Stomach (tissue), 9 donors: ENCODE measurements around the gene B3GAT1. TPM values are rescaled to one million over a fixed set of nuclear protein-coding genes. Genes with fewer than 3 reads are reported as not detected.
A peak's percentile ranks its signal among the peaks of the same experiment; 100 is the strongest.

Source experiments
- DNase-seq, 2 donors: peaks; one replicate each; pipeline versions ENCODE4 v3.0.0 to v3.0.0-alpha.2; 2013 to 2019
- H3K27ac ChIP-seq, 5 donors: fragments of 200-600 bp in 4 of 5; sonication (generic) in 4 of 5; one replicate each; pipeline ENCODE4 v1.5.1; 2013 to 2019; ENCODE audit warnings: mild to moderate bottlenecking in 1 of 5, moderate library complexity in 1 of 5
- H3K27me3 ChIP-seq, 3 donors: fragments of 200-600 bp; sonication (generic); one replicate each; pipeline ENCODE4 v1.5.1; 2017 to 2019; ENCODE audit warnings: mixed run types in 1 of 3
- H3K36me3 ChIP-seq, 4 donors: fragments of 200-600 bp; sonication (generic); 1 replicate in 3 of 4; 2 replicates in 1 of 4; pipeline ENCODE4 v1.5.1; 2016 to 2019
- H3K4me1 ChIP-seq, 4 donors: fragments of 200-600 bp; sonication (generic); one replicate each; pipeline ENCODE4 v1.5.1; 2016 to 2019
- H3K4me3 ChIP-seq, 4 donors: fragments of 200-600 bp; sonication (generic) in 3 of 4; one replicate each; pipeline ENCODE4 v1.5.1; 2016 to 2019; ENCODE audit warnings: mild to moderate bottlenecking in 1 of 4
- H3K9me3 ChIP-seq, 4 donors: fragments of 200-600 bp; sonication (generic); one replicate each; pipeline ENCODE4 v1.5.1; 2016 to 2019
- EP300 ChIP-seq: sonication (generic); formaldehyde crosslinking; IDR thresholded peaks from one replicate; pipeline ENCODE4 v1.6.1; 2017; ENCODE audit warnings: antibody characterized with exemption
- POLR2A ChIP-seq, 4 donors: fragments of 450-650 bp; IDR thresholded peaks; one replicate each; pipeline ENCODE4 v1.6.1; 2016; ENCODE audit warnings: antibody characterized with exemption in 4 of 4, control low read depth in 2 of 4, mild to moderate bottlenecking in 1 of 4, moderate library complexity in 1 of 4
- POLR2AphosphoS5 ChIP-seq, 3 donors: sonication (generic); formaldehyde crosslinking; IDR thresholded peaks; one replicate each; pipeline ENCODE4 v1.6.1; 2016; ENCODE audit warnings: antibody characterized with exemption in 3 of 3
- WGBS, 5 donors: extraction: QIAGEN DNeasy Blood & Tissue Kit in 3 of 5; methylation state at CpG; one replicate each; pipeline versions ENCODE4 v1.1.5 to v1.1.7; 2013 to 2018; 5-methylcytosine and 5-hydroxymethylcytosine counted together
- intact Hi-C: fragments of 100-400 bp; cut with DNase I; formaldehyde crosslinking; loops from one replicate; pipeline ENCODE4 v1.15.1; 2023; ENCODE audit warnings: low total_unique reads
- polyA plus RNA-seq, 3 donors: library from polyadenylated mRNA; stranded (reverse); fragments of 200-250 nt; gene quantifications; one replicate each; pipeline ENCODE4 v1.2.3, GENCODE V29; 2013
- total RNA-seq, 5 donors: library from RNA; depleted of rRNA; stranded (reverse); fragments of >200 nt; gene quantifications; one replicate each; pipeline versions ENCODE4 v1.1.0 to v1.2.3, GENCODE V29; 2014 to 2016
- TF ChIP-seq, protein P1 (sequence below), 7 experiments: fragments of 450-650 bp in 4 of 7; fragments of 200-600 bp in 3 of 7; sonication (generic) in 3 of 7; IDR thresholded peaks; one replicate each; pipeline ENCODE4 v1.5.1; 2016 to 2019; ENCODE audit warnings: antibody characterized with exemption in 7 of 7, control low read depth in 2 of 7, mild to moderate bottlenecking in 1 of 7
- donor health status: healthy with polysubstance abuse.
- donor health status: Bipolar disorder and iron deficiency.
- donor health status: healthy.

Gene B3GAT1
- total and polyA plus RNA-seq, 8 donors, result 5.3 to 34.4 (median 18.7) TPM; not detected in 2

DNA sequence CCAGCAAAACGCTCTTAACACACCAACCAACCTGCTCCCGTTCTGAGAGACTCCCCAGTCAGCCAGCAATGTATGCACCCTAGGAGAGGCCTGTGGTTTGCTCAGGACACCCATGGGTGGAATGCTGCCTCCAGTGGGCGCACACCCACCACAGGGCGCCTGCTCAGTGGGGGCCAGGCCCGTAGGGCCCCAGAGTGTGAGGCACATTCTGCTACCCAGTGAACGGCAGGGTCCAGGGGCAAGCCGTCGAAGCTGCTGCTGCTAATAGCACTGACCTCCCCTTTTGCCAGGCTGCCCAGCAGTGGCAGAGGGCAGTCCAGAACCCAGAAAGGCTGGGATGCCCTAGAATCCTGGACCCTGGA is 12.8 kb downstream of the B3GAT1 start:
- intact Hi-C loops, result no loop called here
- no peak for DNase-seq
- Histone ChIP-seq H3K9me3 (no peaks in the 10 kb centered on the region), H3K27ac (peak overlapping the region in 4 of 5 donors; percentile 16 to 72 (median 64)), H3K4me3 (no peak overlapping the region), H3K36me3 (no peaks in the 10 kb centered on the region), H3K4me1 (peaks cover 5 to 25% (median 11%) of the 10 kb centered on the region in 4 donors), H3K27me3 (peaks cover 0 to 37% (median 0%) of the 10 kb centered on the region in 3 donors)
- 83 to 90% (median 86%) methylated on average over 8 of the region's 8 CpGs; no CpG with 5 or more reads in 1 of the 5 donors for WGBS, 5 donors
- TF ChIP-seq POLR2AphosphoS5 (IDR thresholded peaks at IDR 0.05), result no peak
- TF ChIP-seq POLR2A (IDR thresholded peaks at IDR 0.05), result no peak
- TF ChIP-seq, protein P1, sequence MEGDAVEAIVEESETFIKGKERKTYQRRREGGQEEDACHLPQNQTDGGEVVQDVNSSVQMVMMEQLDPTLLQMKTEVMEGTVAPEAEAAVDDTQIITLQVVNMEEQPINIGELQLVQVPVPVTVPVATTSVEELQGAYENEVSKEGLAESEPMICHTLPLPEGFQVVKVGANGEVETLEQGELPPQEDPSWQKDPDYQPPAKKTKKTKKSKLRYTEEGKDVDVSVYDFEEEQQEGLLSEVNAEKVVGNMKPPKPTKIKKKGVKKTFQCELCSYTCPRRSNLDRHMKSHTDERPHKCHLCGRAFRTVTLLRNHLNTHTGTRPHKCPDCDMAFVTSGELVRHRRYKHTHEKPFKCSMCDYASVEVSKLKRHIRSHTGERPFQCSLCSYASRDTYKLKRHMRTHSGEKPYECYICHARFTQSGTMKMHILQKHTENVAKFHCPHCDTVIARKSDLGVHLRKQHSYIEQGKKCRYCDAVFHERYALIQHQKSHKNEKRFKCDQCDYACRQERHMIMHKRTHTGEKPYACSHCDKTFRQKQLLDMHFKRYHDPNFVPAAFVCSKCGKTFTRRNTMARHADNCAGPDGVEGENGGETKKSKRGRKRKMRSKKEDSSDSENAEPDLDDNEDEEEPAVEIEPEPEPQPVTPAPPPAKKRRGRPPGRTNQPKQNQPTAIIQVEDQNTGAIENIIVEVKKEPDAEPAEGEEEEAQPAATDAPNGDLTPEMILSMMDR (IDR thresholded peaks at IDR 0.05), result no peak
- TF ChIP-seq EP300, result no peak

DNA sequence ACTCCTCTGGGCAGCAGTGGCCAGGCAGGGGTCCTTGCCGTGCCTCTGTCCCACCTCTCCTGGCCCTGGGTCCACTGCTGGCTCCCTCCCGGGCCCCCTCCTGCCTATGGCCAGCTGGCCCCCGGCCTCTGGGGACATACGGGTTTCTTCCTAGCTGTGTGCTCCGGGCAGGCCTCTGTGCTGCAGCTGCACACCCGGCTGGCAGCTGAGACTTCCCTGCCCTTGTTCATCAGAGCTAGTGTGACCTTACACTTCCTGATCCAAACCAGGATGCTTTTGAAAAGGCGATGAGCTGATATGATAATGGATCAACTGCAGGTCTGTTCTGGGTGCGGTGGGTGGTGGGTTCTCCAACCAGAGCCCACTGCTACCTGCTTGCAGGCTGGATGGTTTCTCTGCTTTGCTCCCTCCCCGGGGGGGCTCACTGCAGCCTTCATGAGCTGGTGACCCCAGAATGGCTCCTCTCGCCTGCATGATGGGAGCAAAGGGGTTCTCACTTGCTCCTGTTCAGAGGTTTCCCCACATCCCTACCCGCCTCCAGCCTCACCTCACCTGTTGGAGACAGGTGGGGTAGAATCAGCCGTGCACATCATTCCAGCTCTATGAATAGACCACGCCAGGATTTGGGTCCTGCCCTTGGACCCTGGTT is 13.3 kb downstream of the B3GAT1 start:
- TF ChIP-seq POLR2A (IDR thresholded peaks at IDR 0.05) (no peak), POLR2AphosphoS5 (IDR thresholded peaks at IDR 0.05) (no peak), EP300 (no peak)
- TF ChIP-seq, protein P1 (IDR thresholded peaks at IDR 0.05), result no peak
- intact Hi-C loops, result no loop called here
- peaks cover 0 to 37% (median 0%) of the 10 kb centered on the region in 3 donors for H3K27me3 ChIP-seq
- no peak overlapping the region for H3K4me3 ChIP-seq
- WGBS, 5 donors, result 56 to 72% (median 70%) methylated on average over 7 to 13 of the region's 13 CpGs
- no peak for DNase-seq
- H3K36me3 ChIP-seq, result no peaks in the 10 kb centered on the region
- peaks cover 5 to 25% (median 11%) of the 10 kb centered on the region in 4 donors for H3K4me1 ChIP-seq
- H3K9me3 ChIP-seq, result no peaks in the 10 kb centered on the region
- peak overlapping the region in 4 of 5 donors; percentile 43 to 72 (median 64) for H3K27ac ChIP-seq

DNA sequence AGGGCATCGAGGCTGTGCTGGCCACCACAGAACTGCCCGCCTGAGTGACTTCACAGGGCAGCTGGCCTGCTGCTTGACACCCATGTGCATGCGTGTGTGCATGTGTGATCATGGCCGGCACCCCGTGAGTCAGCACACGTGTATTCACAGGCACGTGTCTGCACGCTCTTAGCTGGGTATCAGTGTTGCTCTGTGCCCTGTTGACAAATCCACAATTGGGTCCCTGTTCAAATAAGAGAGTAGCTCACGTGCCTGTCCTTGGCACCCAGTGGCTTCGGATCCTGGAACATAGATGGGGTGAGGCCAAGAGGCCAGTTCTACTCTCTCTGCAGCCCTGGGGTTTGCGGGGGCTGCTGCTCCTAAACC is 14.0 kb downstream of the B3GAT1 start:
- intact Hi-C loops, result no loop called here
- peaks cover 5 to 25% (median 11%) of the 10 kb centered on the region in 4 donors for H3K4me1 ChIP-seq
- peaks cover 0 to 33% (median 0%) of the 10 kb centered on the region in 3 donors for H3K27me3 ChIP-seq
- peak overlapping the region in 3 of 5 donors; percentile 53 to 72 (median 67) for H3K27ac ChIP-seq
- no peaks in the 10 kb centered on the region for H3K36me3 ChIP-seq
- TF ChIP-seq POLR2AphosphoS5 (IDR thresholded peaks at IDR 0.05) (peak; percentile 37 to 84 (median 56)), POLR2A (IDR thresholded peaks at IDR 0.05) (no peak), EP300 (no peak)
- TF ChIP-seq, protein P1 (IDR thresholded peaks at IDR 0.05), result no peak
- H3K9me3 ChIP-seq, result no peaks in the 10 kb centered on the region
- DNase-seq, result peak in 1 of 2 donors; percentile 83
- 38 to 70% (median 48%) methylated on average over 5 to 11 of the region's 11 CpGs for WGBS, 5 donors
- H3K4me3 ChIP-seq, result no peak overlapping the region

DNA sequence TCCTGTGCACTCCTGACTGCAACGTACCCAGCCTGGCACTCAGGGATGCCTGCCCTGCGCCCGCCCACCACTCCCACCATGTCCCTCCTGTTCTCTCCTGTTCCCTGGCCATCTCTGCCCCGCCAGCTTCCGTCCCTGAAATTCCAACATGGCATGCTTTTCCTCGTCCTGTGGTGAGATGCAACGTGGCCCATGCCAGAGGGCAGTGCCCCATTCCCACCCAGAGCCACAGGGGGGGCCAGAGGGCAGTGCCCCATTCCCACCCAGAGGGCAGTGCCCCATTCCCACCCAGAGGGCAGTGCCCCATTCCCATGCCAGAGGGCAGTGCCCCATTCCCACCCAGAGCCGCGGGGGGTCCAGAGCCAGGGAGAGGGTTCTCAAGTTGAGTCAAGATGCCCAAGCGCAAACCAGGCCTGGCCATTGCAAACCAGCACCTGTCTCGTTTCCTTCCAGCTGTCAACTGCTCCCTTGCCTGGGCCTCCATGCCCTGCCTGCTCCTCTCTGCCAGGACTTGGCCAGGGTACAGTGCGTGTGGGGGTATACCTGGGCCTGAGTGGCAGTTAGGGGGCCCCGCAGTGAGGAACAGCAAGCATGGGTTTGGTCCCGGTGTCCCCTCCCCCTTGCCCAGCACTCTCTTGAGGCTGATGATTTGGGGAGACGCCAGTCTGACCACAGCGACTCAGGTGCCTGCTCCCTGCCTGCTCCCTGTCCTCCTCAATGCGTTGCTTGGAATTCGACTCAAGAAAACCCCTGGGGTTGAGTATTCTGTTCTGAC is 14.6 kb downstream of the B3GAT1 start:
- H3K4me1 ChIP-seq, result peaks cover 5 to 25% (median 11%) of the 10 kb centered on the region in 4 donors
- no peak for DNase-seq
- intact Hi-C loops, result no loop called here
- H3K4me3 ChIP-seq, result no peak overlapping the region
- peak overlapping the region in 4 of 5 donors; percentile 1 to 69 (median 60) for H3K27ac ChIP-seq
- 72 to 87% (median 76%) methylated on average over 12 to 18 of the region's 18 CpGs for WGBS, 5 donors
- no peaks in the 10 kb centered on the region for H3K36me3 ChIP-seq
- peaks cover 0 to 29% (median 0%) of the 10 kb centered on the region in 3 donors for H3K27me3 ChIP-seq
- no peaks in the 10 kb centered on the region for H3K9me3 ChIP-seq
- TF ChIP-seq POLR2A (IDR thresholded peaks at IDR 0.05) (no peak), EP300 (no peak), POLR2AphosphoS5 (IDR thresholded peaks at IDR 0.05) (no peak)
- TF ChIP-seq, protein P1 (IDR thresholded peaks at IDR 0.05), result no peak
